Measurements from ENCODE around the gene RAB20.
"Not testable (repeated sequence)": the region's sequence is repeated elsewhere in the genome, so short reads cannot be mapped to it uniquely, and the experiment has no call there.

The RAB20 gene

DNA sequence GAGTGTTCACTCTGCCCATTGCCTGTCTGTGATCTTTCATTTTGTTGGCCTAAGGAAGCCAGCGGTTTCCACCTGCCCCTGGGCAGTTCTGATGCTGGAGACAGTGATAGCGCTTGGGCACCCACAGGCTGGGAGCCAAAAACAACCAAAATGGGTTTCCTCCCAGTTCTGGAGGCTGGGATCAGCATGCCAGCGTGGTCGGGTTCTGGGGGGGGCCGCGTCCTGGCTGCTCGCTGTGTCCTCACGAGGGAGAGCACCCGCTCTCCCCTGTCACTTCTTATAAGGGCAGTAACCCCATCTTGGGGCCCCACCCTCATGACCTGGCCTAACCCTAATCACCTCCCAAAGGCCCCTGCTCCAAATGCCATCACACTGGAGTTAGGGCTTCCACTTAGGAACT lies 67.9 kb downstream of the RAB20 start:
- DNase-seq (ENCODE audit: low read depth in 4 of 4, low spot score in 1 of 4) = no peak

DNA sequence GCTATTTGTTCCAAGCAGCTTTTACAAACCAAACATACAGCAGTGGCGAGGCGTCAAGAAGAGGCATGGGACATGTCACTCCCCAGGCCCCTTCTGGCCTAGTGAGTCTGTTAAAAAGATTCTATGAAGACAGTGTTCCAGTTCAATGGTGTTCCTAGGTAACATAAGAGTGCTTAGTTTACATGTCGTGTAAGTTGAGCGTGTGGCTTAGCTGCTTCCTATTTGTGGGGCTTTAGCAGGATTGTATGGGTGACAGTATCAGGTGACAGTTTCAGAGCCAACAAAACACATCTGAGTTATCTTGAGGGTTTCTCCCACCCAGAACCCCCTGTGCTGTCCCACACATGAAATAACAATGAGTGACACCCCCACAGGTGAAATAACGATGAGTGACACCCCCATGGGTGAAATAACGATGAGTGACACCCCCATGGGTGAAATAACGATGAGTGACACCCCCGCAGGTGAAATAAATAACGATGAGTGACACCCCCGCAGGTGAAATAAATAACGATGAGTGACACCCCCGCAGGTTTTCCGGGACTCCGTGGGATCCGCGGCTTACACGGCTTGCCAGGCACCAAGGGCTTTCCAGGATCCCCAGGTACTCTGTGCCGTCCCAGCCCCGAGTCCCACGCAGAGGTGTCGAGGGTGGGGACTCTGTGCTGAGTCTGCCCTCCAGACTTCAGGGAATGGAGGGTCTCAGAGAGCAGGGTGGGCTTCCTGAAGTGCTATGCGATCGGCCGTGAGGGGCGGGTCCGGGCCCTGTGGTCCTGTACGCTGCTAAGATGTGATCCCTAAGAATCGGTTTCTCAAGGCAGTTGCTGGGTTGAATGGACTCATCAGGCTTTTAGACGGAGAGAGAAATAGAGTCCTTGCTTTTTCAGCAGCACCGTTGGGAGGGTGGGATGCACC lies 68.6 kb downstream of the RAB20 start:
- DNase-seq (ENCODE audit: low read depth in 4 of 4, low spot score in 1 of 4) = no peak

DNA sequence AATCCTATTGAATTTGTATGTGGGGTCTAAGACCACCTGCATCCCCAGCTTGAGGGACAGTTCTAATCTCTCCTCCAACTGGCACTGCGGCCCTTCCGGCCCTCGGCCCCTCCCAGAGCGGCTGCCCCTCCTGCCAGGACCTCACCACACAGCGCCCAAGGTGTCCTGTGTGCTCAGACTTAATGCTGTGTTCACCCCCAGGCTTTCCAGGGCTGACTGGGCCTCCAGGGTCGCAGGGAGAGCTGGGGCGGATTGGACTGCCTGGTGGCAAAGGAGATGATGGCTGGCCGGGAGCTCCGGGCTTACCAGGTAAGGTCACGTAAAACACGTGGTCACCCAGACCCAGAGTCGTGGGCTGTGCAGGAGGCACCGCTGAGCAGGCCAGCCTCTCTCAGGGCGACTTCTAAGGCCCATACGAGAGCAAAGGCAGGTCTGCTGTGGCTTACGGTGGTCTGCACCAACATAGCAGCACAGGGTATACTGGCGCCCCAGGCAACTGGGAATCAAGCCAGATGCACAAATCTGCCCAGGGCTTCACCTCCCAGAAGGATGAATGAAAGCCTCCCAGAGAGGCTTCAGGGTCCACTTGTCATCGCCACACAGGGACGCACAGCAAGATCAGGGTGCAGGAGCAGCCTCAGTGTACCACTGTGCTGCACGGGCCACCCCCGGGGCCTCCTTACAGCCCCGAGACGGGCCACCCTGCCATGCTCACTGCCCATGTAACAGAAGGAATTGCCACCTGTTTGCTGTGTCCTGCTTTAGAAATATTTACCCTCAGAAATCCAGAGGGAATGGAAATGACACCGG lies 69.4 kb downstream of the RAB20 start:
- no peak for DNase-seq (ENCODE audit: low read depth in 4 of 4, low spot score in 1 of 4)

DNA sequence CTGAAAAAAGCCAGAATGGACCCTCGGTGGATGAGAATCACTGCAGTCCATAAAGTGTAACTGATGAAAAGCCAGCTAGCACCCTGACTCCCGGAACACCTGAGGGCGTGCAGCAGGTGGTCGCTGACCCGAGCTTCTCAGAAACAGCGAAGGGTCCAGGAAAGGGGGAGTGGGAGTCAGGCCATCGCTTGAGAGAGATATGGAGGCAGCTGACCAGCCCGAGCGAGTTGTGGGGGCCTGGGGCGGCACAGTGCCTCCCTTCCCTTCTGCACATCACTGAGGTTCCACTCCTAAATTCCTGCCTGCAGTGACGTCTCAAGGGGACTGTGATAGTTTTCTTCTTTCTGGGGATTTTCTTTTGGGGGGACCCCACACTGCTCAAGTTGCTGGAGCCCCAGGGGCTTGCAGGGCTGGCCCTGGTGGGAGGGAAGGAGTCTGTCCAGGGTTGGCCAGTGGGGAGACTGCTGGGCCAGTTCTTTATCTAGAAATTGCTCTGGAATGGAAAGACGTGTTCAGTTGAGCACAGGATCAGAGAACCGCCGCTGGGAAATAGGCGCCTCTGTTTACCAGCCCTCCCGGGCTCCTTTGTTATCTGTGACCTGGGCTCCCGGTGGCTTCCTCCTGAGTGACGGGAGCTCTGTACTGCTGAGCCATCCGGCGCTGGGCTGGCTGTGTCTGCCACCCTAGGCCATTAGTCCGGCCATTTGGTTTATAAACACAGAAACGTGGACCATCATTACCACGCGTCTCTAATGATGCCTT lies 71.3 kb downstream of the RAB20 start:
- DNase-seq (ENCODE audit: low read depth in 4 of 4, low spot score in 1 of 4) = no peak

DNA sequence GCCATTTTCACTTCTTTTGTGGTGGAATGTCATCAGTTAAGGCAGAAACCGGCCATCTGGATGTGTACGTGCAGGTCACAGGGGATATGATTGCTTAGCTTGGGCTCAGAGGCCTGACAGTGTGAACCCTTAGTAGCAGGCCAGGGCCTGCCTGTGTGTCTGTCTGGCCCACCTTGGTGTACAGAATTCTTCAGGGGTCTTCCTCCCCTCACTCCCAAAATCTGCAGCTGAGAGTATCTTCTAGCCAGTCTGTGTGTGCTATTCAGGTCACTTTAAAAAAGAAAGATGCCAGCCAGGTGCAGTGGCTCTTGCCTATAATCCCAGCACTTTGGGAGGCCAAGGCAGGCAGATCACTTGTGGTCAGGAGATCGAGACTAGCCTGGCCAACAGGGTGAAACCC lies 74.6 kb downstream of the RAB20 start:
- DNase-seq (ENCODE audit: low read depth in 4 of 4, low spot score in 1 of 4) = not testable (repeated sequence)

DNA sequence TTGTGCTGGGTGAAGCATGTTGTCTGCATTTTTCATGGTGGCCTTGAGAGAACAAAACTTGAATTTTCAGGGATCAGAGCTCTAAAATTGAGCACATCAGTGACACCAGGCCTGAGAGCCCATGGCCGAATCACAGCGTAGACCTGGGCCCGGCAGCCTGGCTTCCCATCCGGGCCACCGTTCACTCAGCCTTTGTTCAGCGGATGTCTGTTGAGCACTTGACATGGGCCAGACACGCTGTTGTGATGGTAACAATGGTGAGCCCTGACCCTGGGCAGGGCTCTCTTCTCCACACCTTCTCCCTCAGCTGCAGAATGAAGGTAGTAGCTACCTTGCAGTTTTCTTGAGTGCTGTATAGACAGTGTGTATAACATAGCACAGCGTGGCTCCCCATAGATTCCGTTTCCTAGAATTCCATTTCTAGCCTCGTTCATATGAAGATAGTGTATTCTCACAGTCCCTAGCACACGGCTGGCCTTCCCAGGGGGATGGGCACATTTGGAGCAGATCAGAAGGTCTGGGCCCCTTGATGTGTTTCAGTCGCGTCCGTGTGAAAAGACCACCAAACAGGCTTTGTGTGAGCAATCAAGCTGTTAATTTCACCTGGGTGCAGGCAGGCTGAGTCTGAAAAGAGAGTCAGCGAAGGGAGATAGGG lies 75.3 kb downstream of the RAB20 start:
- DNase-seq (ENCODE audit: low read depth in 4 of 4, low spot score in 1 of 4) = no peak

DNA sequence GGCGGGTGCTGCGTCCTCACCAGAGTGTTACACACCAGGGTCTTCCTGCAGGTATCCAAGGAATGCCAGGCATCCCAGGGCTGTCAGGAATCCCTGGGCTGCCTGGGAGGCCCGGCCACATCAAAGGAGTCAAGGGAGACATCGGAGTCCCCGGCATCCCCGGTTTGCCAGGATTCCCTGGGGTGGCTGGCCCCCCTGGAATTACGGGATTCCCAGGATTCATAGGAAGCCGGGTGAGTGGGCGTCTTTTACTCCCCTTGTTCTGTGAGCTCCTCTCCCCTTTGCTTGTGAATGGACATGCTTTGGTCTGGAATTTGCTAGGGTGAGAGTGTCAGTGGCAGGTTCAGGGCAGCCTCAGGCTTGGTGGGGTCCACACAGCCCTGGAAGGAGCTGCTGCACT lies 75.9 kb downstream of the RAB20 start:
- DNase-seq (ENCODE audit: low read depth in 4 of 4, low spot score in 1 of 4) = no peak

DNA sequence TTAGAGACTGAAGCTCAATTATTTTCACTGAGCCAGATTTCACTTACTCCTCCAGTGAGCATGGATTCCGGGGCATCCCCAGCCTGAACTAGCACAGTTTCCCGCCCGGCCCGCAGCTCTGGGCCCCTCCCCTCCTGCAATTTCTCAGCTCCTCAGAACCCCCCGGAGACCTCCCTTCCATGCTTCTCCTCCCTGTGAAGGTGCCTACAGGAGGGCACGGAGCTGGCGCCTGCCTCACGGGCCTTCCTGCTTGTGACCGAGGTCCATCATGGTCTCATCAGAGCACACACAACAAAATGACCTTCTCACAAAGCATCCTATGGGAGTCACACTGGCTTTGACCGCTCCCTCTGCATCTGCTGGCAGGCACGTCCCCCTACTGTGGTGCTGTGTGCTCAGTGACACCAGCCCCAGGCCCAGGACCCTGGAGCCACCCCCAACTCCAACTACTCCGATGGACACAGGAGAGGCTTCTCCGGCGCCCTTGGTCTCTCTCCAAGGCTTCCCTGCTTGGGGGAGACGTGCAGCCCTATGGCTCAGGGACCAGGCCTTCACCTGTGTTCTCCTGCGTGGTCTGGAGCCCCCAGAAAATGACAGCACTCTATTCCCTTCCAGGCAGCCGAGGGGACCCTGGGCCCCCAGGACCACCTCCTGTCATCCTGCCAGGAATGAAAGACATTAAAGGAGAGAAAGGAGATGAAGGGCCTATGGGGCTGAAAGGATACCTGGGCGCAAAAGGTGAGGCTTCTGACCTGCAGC lies 77.1 kb downstream of the RAB20 start:
- no peak for DNase-seq (ENCODE audit: low read depth in 4 of 4, low spot score in 1 of 4)

DNA sequence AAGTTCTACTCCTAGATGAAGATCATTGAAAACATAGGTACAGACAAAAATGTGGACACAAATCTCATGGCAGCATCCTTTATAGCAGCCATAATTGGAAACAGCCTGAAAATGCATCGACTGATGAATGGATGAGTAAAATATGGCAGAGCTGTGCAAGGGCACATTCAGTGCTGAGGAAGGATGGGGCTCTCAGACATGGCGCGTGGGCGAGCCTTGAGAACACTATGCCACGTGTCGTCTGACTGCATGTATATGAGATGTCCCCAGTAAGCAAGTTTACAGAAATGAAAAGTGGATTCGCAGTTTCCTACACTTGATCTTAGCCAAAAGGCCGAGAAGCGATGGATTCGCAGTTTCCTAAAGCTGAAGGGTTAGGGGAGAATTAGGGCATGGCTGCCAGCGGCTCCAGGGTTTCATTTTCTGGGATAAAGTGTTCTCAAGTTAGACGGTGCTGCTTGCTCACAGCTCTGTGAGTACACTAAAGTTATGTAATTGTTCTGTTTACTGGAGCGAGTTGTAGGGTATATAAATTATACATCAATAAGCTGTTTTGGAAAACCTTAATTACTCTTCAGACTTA lies 78.0 kb downstream of the RAB20 start:
- DNase-seq (ENCODE audit: low read depth in 4 of 4, low spot score in 1 of 4) = no peak

DNA sequence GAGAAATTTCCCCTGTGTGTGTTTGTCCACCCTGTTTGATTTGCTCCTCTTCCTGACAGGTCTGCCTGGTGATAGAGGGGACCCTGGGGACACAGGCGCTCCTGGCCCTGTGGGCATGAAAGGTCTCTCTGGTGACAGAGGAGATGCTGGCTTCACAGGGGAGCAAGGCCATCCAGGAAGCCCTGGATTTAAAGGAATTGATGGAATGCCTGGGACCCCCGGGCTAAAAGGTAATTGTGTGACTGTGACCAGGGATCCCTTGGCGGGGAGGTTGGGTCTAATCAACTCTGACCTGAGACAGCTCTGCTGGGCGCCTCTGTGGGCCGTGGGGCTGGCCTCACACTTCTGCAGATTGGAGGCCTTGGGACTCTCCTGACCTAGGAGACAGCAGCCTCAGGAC lies 81.4 kb downstream of the RAB20 start:
- no peak for DNase-seq (ENCODE audit: low read depth in 4 of 4, low spot score in 1 of 4)

DNA sequence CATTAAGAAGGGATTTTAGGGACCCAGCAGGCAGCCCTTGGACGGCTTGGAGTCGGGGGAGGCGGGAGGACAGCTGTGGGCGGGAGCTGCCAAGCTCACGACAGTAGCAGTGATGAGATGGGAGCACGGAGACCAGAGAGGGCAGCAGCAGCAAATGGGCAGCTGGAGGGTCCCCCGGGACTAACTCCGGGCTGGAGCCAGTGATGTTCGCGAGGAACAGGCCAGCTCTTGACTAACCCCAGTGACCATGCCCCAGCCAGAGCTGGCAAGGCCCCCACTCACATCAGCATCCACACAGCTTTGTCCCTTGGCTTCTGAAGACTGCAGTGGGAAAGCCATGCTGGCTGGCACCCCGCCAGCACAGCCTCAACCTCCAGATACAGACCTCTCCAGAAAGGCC lies 81.9 kb downstream of the RAB20 start:
- no peak for DNase-seq (ENCODE audit: low read depth in 4 of 4, low spot score in 1 of 4)

DNA sequence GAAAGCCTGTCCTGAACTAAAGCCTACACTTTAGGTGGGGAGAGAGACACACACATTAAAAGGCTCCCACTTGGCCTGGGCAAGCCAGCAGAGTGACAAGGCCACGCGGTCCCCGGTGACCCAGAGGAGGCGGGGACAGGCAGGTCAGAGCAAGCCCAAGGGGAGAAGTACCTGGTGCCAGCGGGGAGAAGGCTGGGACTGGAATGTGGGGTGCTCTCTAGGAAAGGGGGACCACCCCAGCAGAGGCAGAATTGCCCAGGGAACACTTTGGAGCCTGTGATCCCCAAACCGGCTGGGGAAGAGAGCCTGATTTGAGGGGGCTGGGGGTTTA lies 82.3 kb downstream of the RAB20 start:
- DNase-seq (ENCODE audit: low read depth in 4 of 4, low spot score in 1 of 4) = no peak

DNA sequence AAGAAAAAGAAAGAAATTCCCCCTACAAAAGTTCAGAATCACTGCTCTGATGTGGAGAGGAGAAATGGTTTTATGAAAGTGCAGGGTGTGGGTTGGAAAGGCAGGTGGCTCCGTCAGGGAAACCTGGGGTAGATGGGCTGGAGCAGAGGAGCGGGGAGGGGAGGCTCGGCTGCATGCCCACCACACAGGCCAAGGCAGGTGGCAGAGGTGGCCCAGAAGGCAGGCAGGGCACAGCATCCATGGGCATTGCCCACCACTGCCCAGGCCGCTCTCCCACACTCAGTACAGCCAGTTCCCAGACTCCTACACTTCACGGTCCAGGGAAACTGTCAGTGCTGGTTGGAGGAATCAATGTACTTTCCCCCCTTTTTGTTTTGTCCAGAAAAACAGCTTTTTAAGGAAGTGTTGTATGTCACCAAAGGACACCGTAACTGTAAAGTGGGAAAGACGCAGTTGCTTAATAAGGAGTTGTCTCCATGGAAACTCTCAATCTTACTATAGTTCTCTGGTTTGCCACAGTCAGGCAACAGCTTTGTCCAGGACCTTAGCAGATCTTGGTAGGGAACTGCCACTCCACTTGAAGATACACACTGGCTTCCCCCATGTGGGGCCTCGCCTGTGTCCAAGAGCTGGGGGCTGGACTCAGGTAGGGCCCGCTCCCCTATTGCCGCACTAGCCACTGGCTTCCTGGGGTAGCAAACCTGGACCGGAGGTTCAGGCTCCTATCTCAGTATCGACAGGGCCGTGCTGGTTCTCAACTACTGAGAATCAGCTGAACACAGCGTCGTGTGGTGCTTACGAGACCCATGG lies 82.9 kb downstream of the RAB20 start:
- no peak for DNase-seq (ENCODE audit: low read depth in 4 of 4, low spot score in 1 of 4)

DNA sequence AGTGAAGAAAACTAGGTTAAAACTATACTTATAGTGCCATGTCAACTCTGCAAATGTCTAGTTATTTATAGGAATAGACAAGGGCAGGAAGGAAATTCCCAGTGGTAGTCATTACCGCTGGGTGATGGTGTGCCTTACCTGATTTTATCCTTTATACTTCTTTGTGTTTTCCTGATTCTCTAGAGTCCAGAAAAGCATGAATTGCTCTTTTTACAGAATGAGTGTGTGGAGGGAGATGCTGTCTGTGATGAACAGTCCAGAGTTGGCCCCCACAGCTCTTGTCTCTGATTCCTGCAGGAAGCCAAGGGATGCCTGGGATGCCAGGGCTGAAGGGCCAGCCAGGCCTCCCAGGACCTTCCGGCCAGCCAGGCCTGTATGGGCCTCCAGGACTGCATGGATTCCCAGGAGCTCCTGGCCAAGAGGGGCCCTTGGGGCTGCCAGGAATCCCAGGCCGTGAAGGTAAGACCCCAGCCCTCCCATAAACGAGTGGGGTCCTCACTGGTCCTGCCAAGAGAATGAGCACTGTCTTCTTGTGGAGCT lies 83.7 kb downstream of the RAB20 start:
- DNase-seq (ENCODE audit: low read depth in 4 of 4, low spot score in 1 of 4) = no peak

DNA sequence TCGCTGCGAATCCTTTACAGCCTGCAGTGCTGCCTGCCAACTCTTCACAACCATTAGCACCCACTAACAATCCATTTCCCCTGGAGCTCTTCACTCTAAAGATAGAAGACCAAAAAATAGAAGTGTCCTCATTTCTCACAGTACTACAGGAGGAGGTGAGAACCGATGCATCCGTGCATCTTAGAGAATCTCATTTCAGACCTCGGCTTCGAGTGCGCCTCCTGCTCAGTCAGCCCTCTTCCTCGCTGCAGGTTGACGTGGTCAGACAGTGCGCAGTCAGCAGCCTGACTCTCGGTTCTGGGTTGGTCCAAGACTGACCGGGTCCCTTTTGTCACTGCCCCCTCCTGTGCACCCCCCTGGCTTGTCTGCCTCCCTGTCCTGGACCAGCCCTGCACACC lies 85.3 kb downstream of the RAB20 start:
- no peak for DNase-seq (ENCODE audit: low read depth in 4 of 4, low spot score in 1 of 4)

DNA sequence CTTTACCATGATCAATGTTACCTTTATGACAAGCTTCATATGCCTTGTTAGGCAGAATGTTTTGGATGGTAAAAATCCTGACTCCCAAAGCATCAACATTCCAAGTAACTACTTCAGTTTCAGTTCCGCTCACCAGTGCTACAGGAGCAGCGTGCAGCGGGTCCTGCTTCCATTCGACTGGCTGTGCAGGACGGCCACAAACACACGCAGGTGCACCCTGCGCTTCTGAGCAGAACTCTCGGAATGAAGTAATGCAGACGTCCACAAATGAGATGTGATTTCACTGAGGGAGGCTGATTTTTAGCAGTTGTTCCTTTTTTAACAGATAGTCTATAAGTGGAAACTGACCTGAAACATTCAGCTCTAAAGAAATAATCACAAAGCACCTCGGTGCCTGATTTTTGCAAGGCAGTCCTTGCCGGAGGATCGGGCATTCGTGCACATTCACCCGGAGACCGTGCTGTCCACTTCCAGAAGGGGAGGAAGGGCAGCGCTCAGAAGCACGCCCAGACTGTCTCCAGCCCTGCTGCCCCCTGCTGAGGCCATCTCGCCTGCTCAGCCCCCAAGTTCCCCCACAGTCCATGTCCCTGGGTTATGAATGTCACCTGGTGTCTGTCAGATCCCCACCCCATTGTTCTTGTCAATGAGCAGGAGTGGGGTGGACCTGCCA lies 85.8 kb downstream of the RAB20 start:
- DNase-seq (ENCODE audit: low read depth in 4 of 4, low spot score in 1 of 4) = no peak

DNA sequence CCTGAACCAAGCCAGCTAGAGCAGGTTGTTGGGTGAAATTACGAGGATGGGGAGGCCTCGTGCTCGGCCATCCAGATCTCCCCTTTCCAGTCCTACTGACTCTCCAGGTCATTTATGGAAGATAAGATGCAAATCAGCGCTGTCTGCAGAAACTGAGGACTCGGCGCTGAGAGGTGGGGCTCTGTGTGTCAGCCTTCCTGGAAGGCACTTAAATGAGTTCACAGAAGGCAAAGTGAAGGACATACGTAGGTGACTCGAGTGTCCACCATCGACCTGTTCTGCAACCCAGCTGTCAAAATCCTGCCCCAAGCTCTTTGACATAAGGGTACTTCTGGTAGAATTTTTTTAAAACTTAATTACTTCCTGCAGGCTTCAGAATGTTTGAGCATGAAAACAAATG lies 86.4 kb downstream of the RAB20 start:
- DNase-seq (ENCODE audit: low read depth in 4 of 4, low spot score in 1 of 4) = no peak

DNA sequence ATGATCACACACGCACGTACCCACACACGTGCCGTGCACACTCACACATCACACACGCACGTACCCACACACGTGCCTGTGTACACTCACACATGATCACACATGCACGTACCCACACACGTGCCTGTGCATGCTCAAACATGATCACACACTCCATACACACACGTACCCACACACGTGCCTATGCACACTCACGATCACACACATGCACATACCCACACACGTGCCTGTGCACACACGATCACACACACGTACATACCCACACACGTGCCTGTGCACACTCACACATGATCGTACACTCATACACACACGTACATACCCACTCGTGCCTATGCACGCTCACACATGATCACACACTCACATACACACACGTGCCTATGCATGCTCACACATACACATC lies 86.8 kb downstream of the RAB20 start:
- DNase-seq (ENCODE audit: low read depth in 4 of 4, low spot score in 1 of 4) = no peak

All from stimulated activated CD4-positive, alpha-beta T cell treated with anti-CD3 and anti-CD28 coated beads, Interleukin-1b, Interleukin-23, amount 100 ng/mL, for 24 hours (primary cell).